H1 (cell line): ENCODE results near the gene ATP6V0E2. TPM values are rescaled to one million over a fixed set of nuclear protein-coding genes. Genes with fewer than 3 reads are reported as not detected.

Experiments
- ATF2 ChIP-seq: IDR thresholded peaks from 2 replicates; pipeline ENCODE4 v1.6.1; 2012; ENCODE audit warnings: low read length, inconsistent platforms
- CREB1 ChIP-seq: IDR thresholded peaks from 2 replicates; pipeline ENCODE4 v1.6.1; 2012; ENCODE audit warnings: inconsistent platforms
- RFX5 ChIP-seq: IDR thresholded peaks from 2 replicates; pipeline ENCODE4 v1.6.1; 2011; ENCODE audit warnings: low read depth, low read length, improper control_type of control experiment, borderline replicate concordance
- polyA plus RNA-seq, 7 experiments: library from polyadenylated mRNA; depleted of rRNA in 3 of 7; stranded (reverse) in 5 of 7; unstranded in 2 of 7; fragments of >200 nt in 5 of 7; fragments of 200-250 nt in 2 of 7; gene quantifications; 1 replicate in 5 of 7; 2 replicates in 1 of 7; 4 replicates in 1 of 7; pipeline versions ENCODE4 v1.2.1 to v1.2.3, GENCODE V29; 2011 to 2013; ENCODE audit warnings: missing spikeins in 2 of 7, mixed read lengths in 2 of 7
- total RNA-seq: library from RNA; stranded (reverse); fragmentation: NEBNext Ultra II Directional; extraction: Animal tissue kit (Norgen Biotek cat#: 25700); gene quantifications from 2 replicates; pipeline ENCODE4 v1.2.1, GENCODE V29; 2021
- TF ChIP-seq, protein P1 (sequence below): fragments of 300-600 bp; sonication (generic); IDR thresholded peaks from 2 replicates; pipeline ENCODE4 v1.7.1; 2012; ENCODE audit warnings: low read length, moderate library complexity, mild to moderate bottlenecking, inconsistent platforms; ENCODE audit not compliant: insufficient replicate concordance

Gene ATP6V0E2
- total and polyA plus RNA-seq, 2 of the 8 experiments (the other 6 are each of a cell fraction or from before 2014, with no cell fraction given) = 26.1 to 47.9 TPM

GRCh38 chr7:149844445-149844844 is 29.3 kb upstream of the ATP6V0E2 start (continued):
- TF ChIP-seq, protein P1, sequence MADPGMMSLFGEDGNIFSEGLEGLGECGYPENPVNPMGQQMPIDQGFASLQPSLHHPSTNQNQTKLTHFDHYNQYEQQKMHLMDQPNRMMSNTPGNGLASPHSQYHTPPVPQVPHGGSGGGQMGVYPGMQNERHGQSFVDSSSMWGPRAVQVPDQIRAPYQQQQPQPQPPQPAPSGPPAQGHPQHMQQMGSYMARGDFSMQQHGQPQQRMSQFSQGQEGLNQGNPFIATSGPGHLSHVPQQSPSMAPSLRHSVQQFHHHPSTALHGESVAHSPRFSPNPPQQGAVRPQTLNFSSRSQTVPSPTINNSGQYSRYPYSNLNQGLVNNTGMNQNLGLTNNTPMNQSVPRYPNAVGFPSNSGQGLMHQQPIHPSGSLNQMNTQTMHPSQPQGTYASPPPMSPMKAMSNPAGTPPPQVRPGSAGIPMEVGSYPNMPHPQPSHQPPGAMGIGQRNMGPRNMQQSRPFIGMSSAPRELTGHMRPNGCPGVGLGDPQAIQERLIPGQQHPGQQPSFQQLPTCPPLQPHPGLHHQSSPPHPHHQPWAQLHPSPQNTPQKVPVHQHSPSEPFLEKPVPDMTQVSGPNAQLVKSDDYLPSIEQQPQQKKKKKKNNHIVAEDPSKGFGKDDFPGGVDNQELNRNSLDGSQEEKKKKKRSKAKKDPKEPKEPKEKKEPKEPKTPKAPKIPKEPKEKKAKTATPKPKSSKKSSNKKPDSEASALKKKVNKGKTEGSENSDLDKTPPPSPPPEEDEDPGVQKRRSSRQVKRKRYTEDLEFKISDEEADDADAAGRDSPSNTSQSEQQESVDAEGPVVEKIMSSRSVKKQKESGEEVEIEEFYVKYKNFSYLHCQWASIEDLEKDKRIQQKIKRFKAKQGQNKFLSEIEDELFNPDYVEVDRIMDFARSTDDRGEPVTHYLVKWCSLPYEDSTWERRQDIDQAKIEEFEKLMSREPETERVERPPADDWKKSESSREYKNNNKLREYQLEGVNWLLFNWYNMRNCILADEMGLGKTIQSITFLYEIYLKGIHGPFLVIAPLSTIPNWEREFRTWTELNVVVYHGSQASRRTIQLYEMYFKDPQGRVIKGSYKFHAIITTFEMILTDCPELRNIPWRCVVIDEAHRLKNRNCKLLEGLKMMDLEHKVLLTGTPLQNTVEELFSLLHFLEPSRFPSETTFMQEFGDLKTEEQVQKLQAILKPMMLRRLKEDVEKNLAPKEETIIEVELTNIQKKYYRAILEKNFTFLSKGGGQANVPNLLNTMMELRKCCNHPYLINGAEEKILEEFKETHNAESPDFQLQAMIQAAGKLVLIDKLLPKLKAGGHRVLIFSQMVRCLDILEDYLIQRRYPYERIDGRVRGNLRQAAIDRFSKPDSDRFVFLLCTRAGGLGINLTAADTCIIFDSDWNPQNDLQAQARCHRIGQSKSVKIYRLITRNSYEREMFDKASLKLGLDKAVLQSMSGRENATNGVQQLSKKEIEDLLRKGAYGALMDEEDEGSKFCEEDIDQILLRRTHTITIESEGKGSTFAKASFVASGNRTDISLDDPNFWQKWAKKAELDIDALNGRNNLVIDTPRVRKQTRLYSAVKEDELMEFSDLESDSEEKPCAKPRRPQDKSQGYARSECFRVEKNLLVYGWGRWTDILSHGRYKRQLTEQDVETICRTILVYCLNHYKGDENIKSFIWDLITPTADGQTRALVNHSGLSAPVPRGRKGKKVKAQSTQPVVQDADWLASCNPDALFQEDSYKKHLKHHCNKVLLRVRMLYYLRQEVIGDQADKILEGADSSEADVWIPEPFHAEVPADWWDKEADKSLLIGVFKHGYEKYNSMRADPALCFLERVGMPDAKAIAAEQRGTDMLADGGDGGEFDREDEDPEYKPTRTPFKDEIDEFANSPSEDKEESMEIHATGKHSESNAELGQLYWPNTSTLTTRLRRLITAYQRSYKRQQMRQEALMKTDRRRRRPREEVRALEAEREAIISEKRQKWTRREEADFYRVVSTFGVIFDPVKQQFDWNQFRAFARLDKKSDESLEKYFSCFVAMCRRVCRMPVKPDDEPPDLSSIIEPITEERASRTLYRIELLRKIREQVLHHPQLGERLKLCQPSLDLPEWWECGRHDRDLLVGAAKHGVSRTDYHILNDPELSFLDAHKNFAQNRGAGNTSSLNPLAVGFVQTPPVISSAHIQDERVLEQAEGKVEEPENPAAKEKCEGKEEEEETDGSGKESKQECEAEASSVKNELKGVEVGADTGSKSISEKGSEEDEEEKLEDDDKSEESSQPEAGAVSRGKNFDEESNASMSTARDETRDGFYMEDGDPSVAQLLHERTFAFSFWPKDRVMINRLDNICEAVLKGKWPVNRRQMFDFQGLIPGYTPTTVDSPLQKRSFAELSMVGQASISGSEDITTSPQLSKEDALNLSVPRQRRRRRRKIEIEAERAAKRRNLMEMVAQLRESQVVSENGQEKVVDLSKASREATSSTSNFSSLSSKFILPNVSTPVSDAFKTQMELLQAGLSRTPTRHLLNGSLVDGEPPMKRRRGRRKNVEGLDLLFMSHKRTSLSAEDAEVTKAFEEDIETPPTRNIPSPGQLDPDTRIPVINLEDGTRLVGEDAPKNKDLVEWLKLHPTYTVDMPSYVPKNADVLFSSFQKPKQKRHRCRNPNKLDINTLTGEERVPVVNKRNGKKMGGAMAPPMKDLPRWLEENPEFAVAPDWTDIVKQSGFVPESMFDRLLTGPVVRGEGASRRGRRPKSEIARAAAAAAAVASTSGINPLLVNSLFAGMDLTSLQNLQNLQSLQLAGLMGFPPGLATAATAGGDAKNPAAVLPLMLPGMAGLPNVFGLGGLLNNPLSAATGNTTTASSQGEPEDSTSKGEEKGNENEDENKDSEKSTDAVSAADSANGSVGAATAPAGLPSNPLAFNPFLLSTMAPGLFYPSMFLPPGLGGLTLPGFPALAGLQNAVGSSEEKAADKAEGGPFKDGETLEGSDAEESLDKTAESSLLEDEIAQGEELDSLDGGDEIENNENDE = no peak
- no peak for TF ChIP-seq RFX5
- no peak for TF ChIP-seq CREB1
- no peak for TF ChIP-seq ATF2
- TF ChIP-seq, all 59 proteins: peak for 0
